HEK293 (cell line): Measurements from ENCODE around the gene R3HDM2.

Experiments used
- GLI2 ChIP-seq: fragments of 450-650 bp; formaldehyde crosslinking; IDR thresholded peaks from 2 replicates; pipeline ENCODE4; 2017; ENCODE audit warnings: missing biosample characterization, missing genetic modification characterization, low read depth, borderline replicate concordance
- KLF1 ChIP-seq: fragments of 450-650 bp; formaldehyde crosslinking; IDR thresholded peaks from 2 replicates; pipeline ENCODE4 v1.5.1; 2016; ENCODE audit warnings: missing biosample characterization, missing genetic modification characterization
- KLF16 ChIP-seq: fragments of 450-650 bp; formaldehyde crosslinking; IDR thresholded peaks from 2 replicates; pipeline ENCODE4 v1.5.1; 2017; ENCODE audit warnings: missing biosample characterization, missing genetic modification characterization
- MYNN ChIP-seq: fragments of 450-650 bp; formaldehyde crosslinking; IDR thresholded peaks from 2 replicates; pipeline ENCODE4 v1.5.1; 2016; ENCODE audit warnings: missing biosample characterization, missing genetic modification characterization, borderline replicate concordance
- PRDM10 ChIP-seq: fragments of 450-650 bp; formaldehyde crosslinking; IDR thresholded peaks from 2 replicates; pipeline ENCODE4 v1.5.1; 2016; ENCODE audit warnings: missing biosample characterization, missing genetic modification characterization
- RBAK ChIP-seq: fragments of 450-650 bp; formaldehyde crosslinking; IDR thresholded peaks from 2 replicates; pipeline ENCODE4 v1.5.1; 2016; ENCODE audit warnings: missing biosample characterization, missing genetic modification characterization
- SCRT1 ChIP-seq: fragments of 450-650 bp; formaldehyde crosslinking; IDR thresholded peaks from 2 replicates; pipeline ENCODE4 v1.5.1; 2016; ENCODE audit warnings: missing biosample characterization, missing genetic modification characterization, borderline replicate concordance
- ZNF114 ChIP-seq: fragments of 450-650 bp; formaldehyde crosslinking; IDR thresholded peaks from 2 replicates; pipeline ENCODE4 v1.5.0; 2017; ENCODE audit warnings: missing biosample characterization, missing genetic modification characterization
- ZNF175 ChIP-seq: fragments of 450-650 bp; formaldehyde crosslinking; IDR thresholded peaks from 2 replicates; pipeline ENCODE4 v1.5.1; 2016; ENCODE audit warnings: missing biosample characterization, missing genetic modification characterization
- ZNF24 ChIP-seq: fragments of 450-650 bp; formaldehyde crosslinking; IDR thresholded peaks from 2 replicates; pipeline ENCODE4 v1.5.1; 2016; ENCODE audit warnings: missing biosample characterization, missing genetic modification characterization
- ZNF280C ChIP-seq: fragments of 450-650 bp; formaldehyde crosslinking; IDR thresholded peaks from 2 replicates; pipeline ENCODE4 v1.5.1; 2016; ENCODE audit warnings: missing biosample characterization, missing genetic modification characterization
- ZNF341 ChIP-seq: fragments of 450-650 bp; formaldehyde crosslinking; IDR thresholded peaks from 2 replicates; pipeline ENCODE4; 2016; ENCODE audit warnings: low read depth, missing biosample characterization, missing genetic modification characterization
- ZNF366 ChIP-seq: fragments of 450-650 bp; formaldehyde crosslinking; conservative IDR thresholded peaks from 2 replicates; pipeline ENCODE4 v1.5.1; 2016; ENCODE audit warnings: missing biosample characterization, missing genetic modification characterization
- ZNF391 ChIP-seq: fragments of 450-650 bp; formaldehyde crosslinking; IDR thresholded peaks from 2 replicates; pipeline ENCODE4 v1.5.1; 2016; ENCODE audit warnings: low read depth, missing biosample characterization, missing genetic modification characterization, borderline replicate concordance
- ZNF423 ChIP-seq: fragments of 450-650 bp; formaldehyde crosslinking; IDR thresholded peaks from 2 replicates; pipeline ENCODE4 v1.5.1; 2016; ENCODE audit warnings: missing biosample characterization, missing genetic modification characterization
- ZNF488 ChIP-seq: fragments of 450-650 bp; formaldehyde crosslinking; IDR thresholded peaks from 2 replicates; pipeline ENCODE4 v1.5.1; 2016; ENCODE audit warnings: missing biosample characterization, missing genetic modification characterization
- ZNF555 ChIP-seq: fragments of 450-650 bp; formaldehyde crosslinking; conservative IDR thresholded peaks from 2 replicates; pipeline ENCODE4 v1.5.1; 2017; ENCODE audit warnings: missing biosample characterization, mild to moderate bottlenecking, missing genetic modification characterization, inconsistent platforms
- ZNF580 ChIP-seq: fragments of 450-650 bp; formaldehyde crosslinking; IDR thresholded peaks from 2 replicates; pipeline ENCODE4 v1.5.1; 2016; ENCODE audit warnings: missing biosample characterization, missing genetic modification characterization
- ZNF645 ChIP-seq: fragments of 450-650 bp; formaldehyde crosslinking; IDR thresholded peaks from 2 replicates; pipeline ENCODE4; 2016; ENCODE audit warnings: missing biosample characterization, missing genetic modification characterization
- ZNF776 ChIP-seq: fragments of 450-650 bp; formaldehyde crosslinking; IDR thresholded peaks from 2 replicates; pipeline ENCODE4 v1.5.0; 2017; ENCODE audit warnings: missing biosample characterization, missing genetic modification characterization, borderline replicate concordance
- ZNF785 ChIP-seq: fragments of 450-650 bp; formaldehyde crosslinking; IDR thresholded peaks from 2 replicates; pipeline ENCODE4 v1.5.1; 2016; ENCODE audit warnings: missing biosample characterization, missing genetic modification characterization
- ZNF837 ChIP-seq: fragments of 450-650 bp; formaldehyde crosslinking; IDR thresholded peaks from 2 replicates; pipeline ENCODE4 v1.5.1; 2016; ENCODE audit warnings: missing biosample characterization, missing genetic modification characterization
- ZSCAN18 ChIP-seq: fragments of 450-650 bp; formaldehyde crosslinking; IDR thresholded peaks from 2 replicates; pipeline ENCODE4 v1.5.1; 2016; ENCODE audit warnings: missing biosample characterization, missing genetic modification characterization
- ZSCAN30 ChIP-seq: fragments of 450-650 bp; IDR thresholded peaks from 2 replicates; pipeline ENCODE4 v1.5.1; 2018; ENCODE audit warnings: missing biosample characterization, mild to moderate bottlenecking, missing genetic modification characterization, moderate library complexity
- ZXDB ChIP-seq: fragments of 450-650 bp; formaldehyde crosslinking; IDR thresholded peaks from 2 replicates; pipeline ENCODE4 v1.5.1; 2016; ENCODE audit warnings: missing biosample characterization, missing genetic modification characterization

R3HDM2 gene

GRCh38 chr12:57213058-57213715 is 217.7 kb downstream of the R3HDM2 start (continued):
- TF ChIP-seq ZNF645 (no peak), ZSCAN30 (tag by site-specific recombination) (0 out of 2 replicates have a peak, but pooled peaks have one; percentile 43), RBAK (no peak), ZNF423 (tag by site-specific recombination) (no peak), ZNF114 (tag by site-specific recombination) (no peak), SCRT1 (tag by site-specific recombination) (no peak), ZSCAN18 (no peak), ZNF785 (tag by site-specific recombination) (no peak), ZNF488 (no peak), ZNF580 (tag by site-specific recombination) (no peak), ZNF837 (tag by site-specific recombination) (no peak), ZNF24 (no peak), KLF16 (tag by site-specific recombination) (peak; percentile 49; the same call in 1 of the 2 replicates), ZNF555 (tag by site-specific recombination) (no peak), KLF1 (no peak; the same call in 1 of the 2 replicates), GLI2 (tag by site-specific recombination) (no peak), ZXDB (tag by site-specific recombination) (peak; percentile 42; the same call in 1 of the 2 replicates), MYNN (tag by site-specific recombination) (no peak), ZNF175 (tag by site-specific recombination) (no peak), ZNF366 (tag by site-specific recombination) (no peak), PRDM10 (peak; percentile 18; the same call in 1 of the 2 replicates), ZNF280C (no peak), ZNF391 (peak; percentile 31; the same call in 1 of the 2 replicates), ZNF776 (no peak), ZNF341 (tag by site-specific recombination) (peak; percentile 63)
